K562 (cell line): ENCODE data around the gene KRT1. TPM values are rescaled to one million over a fixed set of nuclear protein-coding genes. Genes with fewer than 3 reads are reported as not detected.

Source experiments
- ATAC-seq: fragments of 200-7000 bp; cut with Tn5 transposase; 3 replicates; pipeline ENCODE4 v1.9.1; 2020; ENCODE audit warnings: moderate library complexity
- BruUV-seq: library from RNA; stranded (reverse); fragments of 400-500 nt; replicated peaks from 2 replicates; lab custom pipeline; 2021; lab: Mats Ljungman, UMichigan
- CTCF ChIA-PET: fragments of 300-600 bp; formaldehyde crosslinking; extraction: SDS; loops from one replicate; lab custom pipeline; 2021; ENCODE audit warnings: low intra/inter-chr PET ratio; lab: Yijun Ruan, JAX
- POLR2A ChIA-PET: fragments of 300-600, 350-650 bp; sonication (Branson Sonifier 250); formaldehyde crosslinking; extraction: SDS; loops from one replicate; lab custom pipeline; 2021; ENCODE audit warnings: antibody characterized with exemption, inconsistent platforms; lab: Yijun Ruan, JAX
- DNase-seq, 4 experiments: peaks; one replicate each; pipeline versions ENCODE4 v3.0.0 to v3.0.0-alpha.2; 2011 to 2018; ENCODE audit warnings: low spot score in 3 of 4, mixed read lengths in 3 of 4; ENCODE audit errors: extremely low read depth in 1 of 4
- FAIRE-seq: peaks from 2 replicates; lab custom pipeline; 2011; peaks lifted over from hg19 to GRCh38; lab: Jason Lieb, UNC
- H2AFZ ChIP-seq: 2 replicates; pipeline ENCODE4 v1.6.0; 2011; ENCODE audit warnings: low read depth, low read length, control low read depth, inconsistent platforms
- H3K27ac ChIP-seq: fragments of 200-600 bp; 3 replicates; pipeline ENCODE4 v1.8.0; 2011; ENCODE audit warnings: low read depth, mild to moderate bottlenecking, control low read depth, inconsistent platforms, low read length, moderate library complexity, mixed read lengths; ENCODE audit errors: extremely low read depth
- H3K27me3 ChIP-seq, 2 experiments: fragments of 300-600 bp in 1 of 2; 2 replicates in 1 of 2; 3 replicates in 1 of 2; pipeline versions ENCODE4 v1.6.0 to v1.8.0; 2011; ENCODE audit warnings: inconsistent platforms in 2 of 2, low read length in 2 of 2, mild to moderate bottlenecking in 1 of 2, mixed read lengths in 1 of 2, moderate library complexity in 1 of 2; ENCODE audit not compliant: control insufficient read depth in 2 of 2, insufficient read depth in 2 of 2
- H3K36me3 ChIP-seq: fragments of 300-600 bp; 3 replicates; pipeline ENCODE4 v1.8.0; 2011; ENCODE audit warnings: mild to moderate bottlenecking, low read length, inconsistent platforms; ENCODE audit not compliant: control insufficient read depth, insufficient read depth
- H3K4me1 ChIP-seq, 2 experiments: fragments of 200-600 bp in 1 of 2; replicated peaks in 1 of 2; 2 replicates in 1 of 2; 3 replicates in 1 of 2; pipeline versions ENCODE4 v1.5.1 to v1.8.0; 2011; ENCODE audit warnings: inconsistent platforms in 2 of 2, low read length in 2 of 2, mild to moderate bottlenecking in 1 of 2, mixed read lengths in 1 of 2, moderate library complexity in 1 of 2; ENCODE audit not compliant: control insufficient read depth in 2 of 2, insufficient read depth in 2 of 2
- H3K4me2 ChIP-seq: 2 replicates; pipeline ENCODE4 v1.6.1; 2011; ENCODE audit warnings: low read length, control low read depth, inconsistent platforms, mixed read lengths; ENCODE audit not compliant: insufficient read depth
- H3K4me3 ChIP-seq: fragments of 200-600 bp; sonication (generic), shearing (Covaris generic); 2 replicates; pipeline ENCODE4 v1.5.1; 2016; ENCODE audit warnings: control low read depth, inconsistent platforms
- H3K79me2 ChIP-seq: fragments of 200-600 bp; 3 replicates; pipeline ENCODE4 v1.8.0; 2011; ENCODE audit warnings: low read length, inconsistent platforms; ENCODE audit not compliant: control insufficient read depth, insufficient read depth
- H3K9ac ChIP-seq, 2 experiments: 2 replicates each; pipeline versions ENCODE4 v1.6.0 to v1.6.1; 2011; ENCODE audit warnings: low read depth in 2 of 2, low read length in 2 of 2, control low read depth in 1 of 2, inconsistent platforms in 1 of 2, mild to moderate bottlenecking in 1 of 2, mixed read lengths in 1 of 2; ENCODE audit not compliant: insufficient read depth in 1 of 2
- H3K9me1 ChIP-seq: one replicate; pipeline ENCODE4 v1.6.0; 2011; ENCODE audit warnings: inconsistent platforms, mild to moderate bottlenecking, low read length, moderate library complexity; ENCODE audit not compliant: control insufficient read depth, insufficient read depth
- H3K9me3 ChIP-seq: replicated peaks from 2 replicates; pipeline ENCODE4 v1.5.1; 2011; ENCODE audit warnings: low read depth, low read length, inconsistent platforms; ENCODE audit not compliant: control insufficient read depth, insufficient read depth
- H4K20me1 ChIP-seq: replicated peaks from 2 replicates; pipeline ENCODE4 v1.6.1; 2011; ENCODE audit warnings: low read length, inconsistent platforms, mixed read lengths; ENCODE audit not compliant: control insufficient read depth, insufficient read depth
- MAFF ChIP-seq: IDR thresholded peaks from 2 replicates; pipeline ENCODE4 v1.6.1; 2012; ENCODE audit warnings: low read length, improper control_type of control experiment
- SRF ChIP-seq, 2 experiments: fragments of 250-450, 450-650 bp in 1 of 2; sonication (Bioruptor Pico) in 1 of 2; sonication (generic) in 1 of 2; formaldehyde crosslinking; IDR thresholded peaks; 2 replicates each; pipeline versions ENCODE4 v1.5.0 to v1.5.1; 2020 to 2022; ENCODE audit warnings: mild to moderate bottlenecking in 1 of 2, missing genetic modification reagents in 1 of 2
- ZKSCAN8 ChIP-seq: fragments of 200-800 bp; sonication (Bioruptor generic); IDR thresholded peaks from 2 replicates; pipeline ENCODE4 v1.6.1; 2016; ENCODE audit warnings: missing genetic modification characterization, missing compliant biosample characterization
- WGBS: fragments of 100-300 bp; shearing (Covaris generic); methylation state at CpG from one replicate; pipeline ENCODE4 v1.1.6; 2016; ENCODE audit warnings: low coverage, mixed read lengths; ENCODE audit not compliant: insufficient coverage; ENCODE audit errors: missing lambda C conversion rate; 5-methylcytosine and 5-hydroxymethylcytosine counted together
- in situ Hi-C: fragments of 300-500 bp; cut with MboI; formaldehyde crosslinking; loops from 4 replicates; pipeline ENCODE4 v1.15.0; 2018; ENCODE audit warnings: inconsistent platforms, mixed read lengths
- intact Hi-C: fragments of 100-400 bp; cut with micrococcal nuclease; formaldehyde crosslinking; loops from 2 replicates; pipeline ENCODE4 v1.14.2; 2022
- polyA plus RNA-seq, 8 experiments: library from polyadenylated mRNA; depleted of rRNA in 4 of 8; stranded (reverse) in 5 of 8; unstranded in 3 of 8; fragments of >200 nt; fragmentation: Nextera tagmentation in 2 of 8; fragmentation: Illumina TruSeq in 1 of 8; extraction: Ambion mirVana in 2 of 8; extraction: Trizol in 1 of 8; gene quantifications; 2 replicates each; pipeline versions ENCODE4 v1.2.1 to v1.2.3, GENCODE V29; 2011 to 2014; ENCODE audit warnings: inconsistent platforms in 1 of 8, missing spikeins in 1 of 8
- total RNA-seq, 7 experiments: library from RNA; depleted of rRNA in 6 of 7; stranded (reverse); fragments of >200 nt in 6 of 7; fragmentation: Illumina TruSeq in 2 of 7; extraction: Trizol in 2 of 7; gene quantifications; 2 replicates each; pipeline versions ENCODE4 v1.2.1 to v1.2.3, GENCODE V29; 2011 to 2021; ENCODE audit warnings: low replicate concordance in 1 of 7
- TF ChIP-seq, protein P1 (sequence below), 2 experiments: fragments of 450-650 bp; formaldehyde crosslinking in 1 of 2; IDR thresholded peaks; 2 replicates each; pipeline versions ENCODE4 v1.4.0 to v1.6.1; 2014 to 2020; ENCODE audit warnings: mild to moderate bottlenecking in 2 of 2, borderline replicate concordance in 1 of 2, low read depth in 1 of 2

The KRT1 gene
- total and polyA plus RNA-seq, 9 of the 15 experiments (the other 6 are each of a cell fraction or from before 2014, with no cell fraction given): 0.18 TPM; not detected in 8

DNA sequence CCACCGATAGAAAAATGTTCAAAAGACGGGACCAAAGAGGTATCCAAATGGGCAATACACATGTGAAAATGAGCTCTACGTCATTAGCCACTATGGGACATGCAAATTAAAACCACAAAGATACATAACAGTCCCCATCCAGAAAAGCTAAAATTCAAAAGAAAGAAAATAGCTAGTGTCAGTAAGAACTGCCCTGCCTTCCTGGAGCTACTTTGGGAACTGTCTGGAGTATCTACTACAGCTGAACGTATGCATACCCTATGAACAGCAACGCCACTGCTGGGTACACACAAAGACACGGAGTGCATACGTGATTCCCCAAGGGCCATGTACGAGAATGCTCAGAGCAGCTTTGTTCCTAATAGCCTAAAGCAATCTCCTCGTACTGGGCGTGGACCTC, 48.9 kb upstream of the KRT1 start:
- H3K79me2 ChIP-seq: no peaks in the 10 kb centered on the region

DNA sequence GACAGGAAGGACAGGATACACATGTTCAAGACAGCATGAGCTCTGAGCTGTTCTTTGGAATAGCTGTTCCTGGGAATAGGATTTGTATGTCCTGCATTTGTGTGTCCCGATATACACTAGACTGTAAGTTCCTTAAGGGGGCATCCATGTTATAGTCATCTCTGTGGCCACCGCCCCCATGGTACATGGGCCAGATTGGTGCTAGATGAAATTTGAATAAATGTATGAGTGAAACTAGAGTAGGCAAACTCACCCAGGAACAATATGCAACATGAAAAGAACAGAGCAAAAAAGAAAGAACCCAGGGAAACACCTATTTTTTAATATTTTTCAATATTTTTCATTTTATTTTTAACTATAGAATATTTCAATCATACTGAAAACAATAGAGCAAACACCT, 48.2 kb upstream of the KRT1 start:
- H3K9me3 ChIP-seq: no peaks in the 10 kb centered on the region
- intact Hi-C loops (no loop called here), in situ Hi-C loops (no loop called here)
- no peak for ATAC-seq
- no peaks in the 10 kb centered on the region for H3K79me2 ChIP-seq
- ChIA-PET CTCF (interaction anchor here (0.7 kb wide), 1 partner anchor 30 kb away, joined by 3 read pairs; no protein-coding TSS in a partner anchor), POLR2A (no interaction called here)
- no peaks in the 10 kb centered on the region for H3K36me3 ChIP-seq
- no peak overlapping the region for H3K4me2 ChIP-seq
- H3K27ac ChIP-seq: no peak overlapping the region
- no peak overlapping the region for H2AFZ ChIP-seq
- 0 out of 2 replicates have a peak, but pooled peaks cover 5% of the 10 kb centered on the region for H4K20me1 ChIP-seq
- peaks cover 31 to 63% of the 10 kb centered on the region in 2 experiments for H3K27me3 ChIP-seq
- no peaks in the 10 kb centered on the region for H3K9me1 ChIP-seq
- peak; percentile 35 for FAIRE-seq
- BruUV-seq: no TSS peak
- H3K4me3 ChIP-seq: no peak overlapping the region
- DNase-seq: no peak
- WGBS: 0% methylated on average over 2 of the region's 2 CpGs
- no peaks in the 10 kb centered on the region for H3K4me1 ChIP-seq
- no peak overlapping the region for H3K9ac ChIP-seq
- TF ChIP-seq, protein P1, sequence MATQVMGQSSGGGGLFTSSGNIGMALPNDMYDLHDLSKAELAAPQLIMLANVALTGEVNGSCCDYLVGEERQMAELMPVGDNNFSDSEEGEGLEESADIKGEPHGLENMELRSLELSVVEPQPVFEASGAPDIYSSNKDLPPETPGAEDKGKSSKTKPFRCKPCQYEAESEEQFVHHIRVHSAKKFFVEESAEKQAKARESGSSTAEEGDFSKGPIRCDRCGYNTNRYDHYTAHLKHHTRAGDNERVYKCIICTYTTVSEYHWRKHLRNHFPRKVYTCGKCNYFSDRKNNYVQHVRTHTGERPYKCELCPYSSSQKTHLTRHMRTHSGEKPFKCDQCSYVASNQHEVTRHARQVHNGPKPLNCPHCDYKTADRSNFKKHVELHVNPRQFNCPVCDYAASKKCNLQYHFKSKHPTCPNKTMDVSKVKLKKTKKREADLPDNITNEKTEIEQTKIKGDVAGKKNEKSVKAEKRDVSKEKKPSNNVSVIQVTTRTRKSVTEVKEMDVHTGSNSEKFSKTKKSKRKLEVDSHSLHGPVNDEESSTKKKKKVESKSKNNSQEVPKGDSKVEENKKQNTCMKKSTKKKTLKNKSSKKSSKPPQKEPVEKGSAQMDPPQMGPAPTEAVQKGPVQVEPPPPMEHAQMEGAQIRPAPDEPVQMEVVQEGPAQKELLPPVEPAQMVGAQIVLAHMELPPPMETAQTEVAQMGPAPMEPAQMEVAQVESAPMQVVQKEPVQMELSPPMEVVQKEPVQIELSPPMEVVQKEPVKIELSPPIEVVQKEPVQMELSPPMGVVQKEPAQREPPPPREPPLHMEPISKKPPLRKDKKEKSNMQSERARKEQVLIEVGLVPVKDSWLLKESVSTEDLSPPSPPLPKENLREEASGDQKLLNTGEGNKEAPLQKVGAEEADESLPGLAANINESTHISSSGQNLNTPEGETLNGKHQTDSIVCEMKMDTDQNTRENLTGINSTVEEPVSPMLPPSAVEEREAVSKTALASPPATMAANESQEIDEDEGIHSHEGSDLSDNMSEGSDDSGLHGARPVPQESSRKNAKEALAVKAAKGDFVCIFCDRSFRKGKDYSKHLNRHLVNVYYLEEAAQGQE (IDR thresholded peaks at IDR 0.05; ENCODE audit: borderline replicate concordance): no peak
- TF ChIP-seq, protein P1 (CRISPR knock-in tag; IDR thresholded peaks at IDR 0.05; ENCODE audit: low read depth): no peak

More for the DNA sequence above, 48.9 kb upstream of the KRT1 start:
- Histone ChIP-seq H2AFZ (no peak overlapping the region), H3K27me3 (peaks cover 31 to 64% of the 10 kb centered on the region in 2 experiments), H4K20me1 (0 out of 2 replicates have a peak, but pooled peaks cover 5% of the 10 kb centered on the region), H3K27ac (no peak overlapping the region), H3K4me2 (no peak overlapping the region), H3K9me3 (no peaks in the 10 kb centered on the region), H3K4me1 (no peaks in the 10 kb centered on the region), H3K36me3 (no peaks in the 10 kb centered on the region), H3K9ac (no peak overlapping the region), H3K9me1 (no peaks in the 10 kb centered on the region), H3K4me3 (no peak overlapping the region)
- intact Hi-C loops: no loop called here
- no TSS peak for BruUV-seq
- under 1% methylated on average over 10 of the region's 10 CpGs for WGBS
- DNase-seq (no peak), ATAC-seq (no peak), FAIRE-seq (no peak)
- ChIA-PET POLR2A (interaction anchor here (0.6 kb wide), 1 partner anchor 34 kb away, joined by 3 read pairs; no protein-coding TSS in a partner anchor), CTCF (interaction anchor here (0.7 kb wide), 1 partner anchor 31 kb away, joined by 3 read pairs; no protein-coding TSS in a partner anchor)
- in situ Hi-C loops: no loop called here
- TF ChIP-seq SRF (CRISPR knock-in tag; IDR thresholded peaks at IDR 0.05) (no peak), ZKSCAN8 (CRISPR knock-in tag) (no peak), MAFF (no peak)
